Activated naive CD8-positive, alpha-beta T cell treated with anti-CD3 and anti-CD28 coated beads, Interleukin-2, amount 50 U/mL, for 24 hours (primary cell): ENCODE measurements around the gene SLC27A1.
"Not testable (repeated sequence)": the region's sequence is repeated elsewhere in the genome, so short reads cannot be mapped to it uniquely, and the experiment has no call there.

ENCODE experiments used
- ATAC-seq: fragments of 150-1000 bp; cut with Tn5 transposase; one replicate; pipeline ENCODE4 v1.10.0; 2021
- DNase-seq: peaks from one replicate; pipeline ENCODE4 v3.0.0; 2021
- H3K27ac Mint-ChIP-seq: one replicate; pipeline ENCODE4 v1.8.0; 2021; ENCODE audit warnings: mild to moderate bottlenecking, mixed read lengths
- H3K27me3 Mint-ChIP-seq: one replicate; pipeline ENCODE4 v1.8.0; 2021; ENCODE audit warnings: mixed read lengths
- H3K36me3 Mint-ChIP-seq: one replicate; pipeline ENCODE4 v1.8.0; 2021; ENCODE audit warnings: low read depth, mixed read lengths
- H3K4me1 Mint-ChIP-seq: one replicate; pipeline ENCODE4 v1.8.0; 2021; ENCODE audit warnings: mixed read lengths
- H3K4me3 Mint-ChIP-seq: one replicate; pipeline ENCODE4 v1.8.0; 2021; ENCODE audit warnings: mild to moderate bottlenecking, moderate library complexity, mixed read lengths
- H3K9me3 Mint-ChIP-seq: one replicate; pipeline ENCODE4 v1.8.0; 2021; ENCODE audit warnings: mixed read lengths

SLC27A1 gene

GRCh38 chr19:17505223-17505622 lies 34.9 kb downstream of the SLC27A1 start:
- Mint-ChIP-seq H3K36me3 (peaks cover 17% of the 10 kb centered on the region), H3K4me1 (peaks cover 27% of the 10 kb centered on the region), H3K4me3 (no peak overlapping the region), H3K27ac (no peak overlapping the region), H3K9me3 (no peaks in the 10 kb centered on the region), H3K27me3 (no peaks in the 10 kb centered on the region)
- ATAC-seq (no peak), DNase-seq (no peak)

- H3K27ac Mint-ChIP-seq, result no peak overlapping the region
- H3K9me3 Mint-ChIP-seq, result no peaks in the 10 kb centered on the region
- H3K36me3 Mint-ChIP-seq, result peaks cover 22% of the 10 kb centered on the region
Measured at GRCh38 chr19:17506745-17507144, 36.4 kb downstream of the SLC27A1 start.

GRCh38 chr19:17508558-17508933 lies 38.2 kb downstream of the SLC27A1 start:
- H3K4me1 Mint-ChIP-seq, result peaks cover 43% of the 10 kb centered on the region
- peaks cover 22% of the 10 kb centered on the region for H3K36me3 Mint-ChIP-seq
- not testable (repeated sequence) for ATAC-seq, H3K4me3 Mint-ChIP-seq, DNase-seq, H3K9me3 Mint-ChIP-seq, H3K27me3 Mint-ChIP-seq
- peak overlapping the region; percentile 73 for H3K27ac Mint-ChIP-seq

More at GRCh38 chr19:17506745-17507144, 36.4 kb downstream of the SLC27A1 start:
- ATAC-seq, result no peak
- Mint-ChIP-seq H3K4me3 (no peak overlapping the region), H3K4me1 (peaks cover 35% of the 10 kb centered on the region), H3K27me3 (no peaks in the 10 kb centered on the region)
- DNase-seq, result no peak

GRCh38 chr19:17510220-17510993 lies 40.1 kb downstream of the SLC27A1 start:
- Mint-ChIP-seq H3K27ac (peak overlapping the region; percentile 99), H3K36me3 (peaks cover 22% of the 10 kb centered on the region), H3K9me3 (no peaks in the 10 kb centered on the region), H3K27me3 (no peaks in the 10 kb centered on the region), H3K4me1 (peaks cover 43% of the 10 kb centered on the region), H3K4me3 (peak overlapping the region; percentile 99)
- ATAC-seq (no peak), DNase-seq (no peak)

- H3K27me3 Mint-ChIP-seq, result no peaks in the 10 kb centered on the region
- peak overlapping the region; percentile 99 for H3K4me3 Mint-ChIP-seq
- ATAC-seq (peak; percentile 64), DNase-seq (peak; percentile 89)
- no peaks in the 10 kb centered on the region for H3K9me3 Mint-ChIP-seq
- H3K36me3 Mint-ChIP-seq, result peaks cover 28% of the 10 kb centered on the region
- H3K27ac Mint-ChIP-seq, result peak overlapping the region; percentile 99
- peaks cover 43% of the 10 kb centered on the region for H3K4me1 Mint-ChIP-seq
Measured at GRCh38 chr19:17511724-17512573, 41.6 kb downstream of the SLC27A1 start.

- Mint-ChIP-seq H3K4me1 (peaks cover 42% of the 10 kb centered on the region), H3K4me3 (peak overlapping the region; percentile 99), H3K9me3 (no peaks in the 10 kb centered on the region), H3K27me3 (no peaks in the 10 kb centered on the region), H3K36me3 (peaks cover 34% of the 10 kb centered on the region), H3K27ac (peak overlapping the region; percentile 87)
- ATAC-seq (no peak), DNase-seq (no peak)
Measured at GRCh38 chr19:17512574-17512939, 42.2 kb downstream of the SLC27A1 start.

- ATAC-seq (no peak), DNase-seq (no peak)
- Mint-ChIP-seq H3K36me3 (peaks cover 26% of the 10 kb centered on the region), H3K9me3 (no peaks in the 10 kb centered on the region), H3K27ac (no peak overlapping the region), H3K4me1 (peaks cover 17% of the 10 kb centered on the region), H3K4me3 (no peak overlapping the region), H3K27me3 (no peaks in the 10 kb centered on the region)
Measured at GRCh38 chr19:17515408-17516149, 45.3 kb downstream of the SLC27A1 start.

- DNase-seq, result no peak
- H3K27me3 Mint-ChIP-seq, result no peaks in the 10 kb centered on the region
- H3K9me3 Mint-ChIP-seq, result no peaks in the 10 kb centered on the region
- no peak for ATAC-seq
- H3K4me3 Mint-ChIP-seq, result no peak overlapping the region
- H3K27ac Mint-ChIP-seq, result no peak overlapping the region
- peaks cover 24% of the 10 kb centered on the region for H3K36me3 Mint-ChIP-seq
- H3K4me1 Mint-ChIP-seq, result peaks cover 9% of the 10 kb centered on the region
Measured at GRCh38 chr19:17517898-17518297, 47.6 kb downstream of the SLC27A1 start.

- not testable (repeated sequence) for H3K27ac Mint-ChIP-seq, H3K9me3 Mint-ChIP-seq, DNase-seq, H3K27me3 Mint-ChIP-seq, H3K4me3 Mint-ChIP-seq, ATAC-seq
- peaks cover 15% of the 10 kb centered on the region for H3K4me1 Mint-ChIP-seq
- H3K36me3 Mint-ChIP-seq, result peaks cover 27% of the 10 kb centered on the region
Measured at GRCh38 chr19:17518654-17519053, 48.3 kb downstream of the SLC27A1 start.

GRCh38 chr19:17519967-17520366 lies 49.6 kb downstream of the SLC27A1 start:
- ATAC-seq, result no peak
- DNase-seq, result no peak
- Mint-ChIP-seq H3K9me3 (no peaks in the 10 kb centered on the region), H3K4me3 (no peak overlapping the region), H3K4me1 (peaks cover 26% of the 10 kb centered on the region), H3K27me3 (no peaks in the 10 kb centered on the region), H3K36me3 (peaks cover 27% of the 10 kb centered on the region), H3K27ac (no peak overlapping the region)

GRCh38 chr19:17520865-17521264 lies 50.5 kb downstream of the SLC27A1 start:
- H3K36me3 Mint-ChIP-seq, result peaks cover 26% of the 10 kb centered on the region
- no peak overlapping the region for H3K27ac Mint-ChIP-seq
- H3K27me3 Mint-ChIP-seq, result no peaks in the 10 kb centered on the region
- DNase-seq, result no peak
- peaks cover 35% of the 10 kb centered on the region for H3K4me1 Mint-ChIP-seq
- H3K4me3 Mint-ChIP-seq, result no peak overlapping the region
- no peaks in the 10 kb centered on the region for H3K9me3 Mint-ChIP-seq
- no peak for ATAC-seq

- Mint-ChIP-seq H3K36me3 (peaks cover 9% of the 10 kb centered on the region), H3K4me3 (peak overlapping the region; percentile 67), H3K4me1 (peaks cover 45% of the 10 kb centered on the region), H3K27me3 (no peaks in the 10 kb centered on the region), H3K9me3 (no peaks in the 10 kb centered on the region), H3K27ac (peak overlapping the region; percentile 95)
- DNase-seq (peak; percentile 72), ATAC-seq (peak; percentile 88)
Measured at GRCh38 chr19:17522988-17523872, 52.9 kb downstream of the SLC27A1 start.

GRCh38 chr19:17524651-17525050 lies 54.3 kb downstream of the SLC27A1 start:
- DNase-seq (no peak), ATAC-seq (no peak)
- H3K36me3 Mint-ChIP-seq, result peaks cover 5% of the 10 kb centered on the region
- peaks cover 42% of the 10 kb centered on the region for H3K4me1 Mint-ChIP-seq
- H3K4me3 Mint-ChIP-seq, result no peak overlapping the region
- no peak overlapping the region for H3K27ac Mint-ChIP-seq
- H3K9me3 Mint-ChIP-seq, result peaks cover 5% of the 10 kb centered on the region
- no peaks in the 10 kb centered on the region for H3K27me3 Mint-ChIP-seq

- no peak for DNase-seq
- no peaks in the 10 kb centered on the region for H3K27me3 Mint-ChIP-seq
- ATAC-seq, result no peak
- H3K27ac Mint-ChIP-seq, result no peak overlapping the region
- peaks cover 44% of the 10 kb centered on the region for H3K4me1 Mint-ChIP-seq
- H3K4me3 Mint-ChIP-seq, result no peak overlapping the region
- H3K9me3 Mint-ChIP-seq, result peaks cover 5% of the 10 kb centered on the region
- H3K36me3 Mint-ChIP-seq, result peaks cover 5% of the 10 kb centered on the region
Measured at GRCh38 chr19:17525141-17525540, 54.8 kb downstream of the SLC27A1 start.
